Muscle of back (tissue), 11 donors: ENCODE data around the gene EXD3. TPM values are rescaled to one million over a fixed set of nuclear protein-coding genes. Genes with fewer than 3 reads are reported as not detected.

Source experiments
- DNase-seq, 3 donors: peaks; one replicate each; pipeline versions ENCODE4 v3.0.0 to v3.0.0-alpha.2; 2013
- polyA plus RNA-seq, 10 donors: library from polyadenylated mRNA; unstranded; fragments of 120-200 nt; gene quantifications; one replicate each; pipeline ENCODE4 v1.2.1, GENCODE V29; 2013; ENCODE audit not compliant: insufficient read length in 10 of 10

The EXD3 gene
- polyA plus RNA-seq, 10 donors = 8.2 to 14.1 (median 9.3) TPM

GRCh38 chr9:137433916-137434431 lies 11.0 kb upstream of the EXD3 start:
- DNase-seq = no peak

- DNase-seq = no peak
These were observed 10.5 kb upstream of the EXD3 start for GRCh38 chr9:137433349-137433915.

- DNase-seq = no peak
These were observed 9.9 kb upstream of the EXD3 start for GRCh38 chr9:137432687-137433348.

GRCh38 chr9:137431416-137431931 lies 8.5 kb upstream of the EXD3 start:
- no peak for DNase-seq

GRCh38 chr9:137430723-137431415 lies 7.9 kb upstream of the EXD3 start:
- no peak for DNase-seq

- DNase-seq = no peak
These were observed 7.2 kb upstream of the EXD3 start for GRCh38 chr9:137429974-137430722.

GRCh38 chr9:137429546-137429890 lies 6.6 kb upstream of the EXD3 start:
- no peak for DNase-seq

- DNase-seq = no peak
These were observed 6.0 kb upstream of the EXD3 start for GRCh38 chr9:137428841-137429545.

GRCh38 chr9:137428311-137428630 lies 5.3 kb upstream of the EXD3 start:
- no peak for DNase-seq

- no peak for DNase-seq
These were observed 4.7 kb upstream of the EXD3 start for GRCh38 chr9:137427454-137428310.

- no peak for DNase-seq
These were observed 3.2 kb upstream of the EXD3 start for GRCh38 chr9:137426018-137426681.

GRCh38 chr9:137423514-137424291 lies 741 bp upstream of the EXD3 start:
- DNase-seq = no peak

GRCh38 chr9:137421838-137422603 lies 941 bp downstream of the EXD3 start:
- DNase-seq = no peak

GRCh38 chr9:137417161-137418021 lies 5.6 kb downstream of the EXD3 start:
- peak in 1 of 3 donors; percentile 35 for DNase-seq

GRCh38 chr9:137416563-137417151 lies 6.3 kb downstream of the EXD3 start:
- DNase-seq = no peak

- DNase-seq = no peak
These were observed 6.9 kb downstream of the EXD3 start for GRCh38 chr9:137416006-137416562.

GRCh38 chr9:137415451-137415850 lies 7.5 kb downstream of the EXD3 start:
- no peak for DNase-seq
